Activated T-cell treated with anti-CD3 and anti-CD28 coated beads, Interleukin-2, amount 50 U/mL, for 72 hours (primary cell): ENCODE measurements around the gene MAP3K14. TPM values are rescaled to one million over a fixed set of nuclear protein-coding genes. Genes with fewer than 3 reads are reported as not detected.

Experiments
- ATAC-seq, 2 donors: fragments of 150-1000 bp; cut with Tn5 transposase; replicated peaks in 1 of 2; 2 replicates each; pipeline ENCODE4 v1.10.0; 2021; ENCODE audit warnings: moderate library complexity in 2 of 2, mild to moderate bottlenecking in 1 of 2
- DNase-seq, 2 donors: peaks; one replicate each; pipeline ENCODE4 v3.0.0; 2021 to 2022; ENCODE audit warnings: mixed read lengths in 1 of 2
- H3K27ac Mint-ChIP-seq: one replicate; pipeline ENCODE4 v1.8.0; 2022; ENCODE audit warnings: mild to moderate bottlenecking, moderate library complexity, mixed read lengths
- H3K27me3 Mint-ChIP-seq: one replicate; pipeline ENCODE4 v1.8.0; 2022; ENCODE audit warnings: low read depth, mixed read lengths
- H3K36me3 Mint-ChIP-seq, 2 donors: one replicate each; pipeline ENCODE4 v1.8.0; 2022; ENCODE audit warnings: mixed read lengths in 2 of 2, mild to moderate bottlenecking in 1 of 2; ENCODE audit not compliant: insufficient read depth in 2 of 2
- H3K4me1 Mint-ChIP-seq: one replicate; pipeline ENCODE4 v1.8.0; 2022; ENCODE audit warnings: low read depth, mixed read lengths
- H3K4me3 Mint-ChIP-seq, 2 donors: one replicate each; pipeline ENCODE4 v1.8.0; 2022; ENCODE audit warnings: mild to moderate bottlenecking in 2 of 2, mixed read lengths in 2 of 2, moderate library complexity in 2 of 2
- H3K9me3 Mint-ChIP-seq, 2 donors: one replicate each; pipeline ENCODE4 v1.8.0; 2022; ENCODE audit warnings: mixed read lengths in 2 of 2
- total RNA-seq, 2 donors: library from RNA; stranded (reverse); gene quantifications; one replicate each; pipeline ENCODE4 v1.2.3, GENCODE V29; 2022

The MAP3K14 gene
- total RNA-seq, 2 donors from 2014 or later, result 71.8 to 78.0 TPM

DNA sequence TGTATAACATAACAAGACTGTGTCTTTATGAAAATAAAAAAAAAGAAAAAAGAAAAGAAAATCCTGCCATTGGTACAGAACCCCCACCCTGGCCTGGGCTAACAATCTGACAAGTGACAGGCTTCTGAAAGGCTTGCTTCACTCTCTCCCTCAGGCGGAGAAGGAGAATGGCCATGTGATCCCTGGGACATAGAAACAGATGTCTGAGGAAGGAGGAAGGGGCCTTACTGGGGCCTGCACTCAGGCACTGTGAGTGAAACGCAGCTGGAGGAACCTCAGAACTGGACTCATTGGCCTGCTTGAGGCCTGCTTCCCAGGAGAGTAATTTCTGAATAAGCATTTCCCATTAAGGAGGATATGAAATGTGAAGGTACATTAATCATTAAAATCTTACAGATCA lies 17.5 kb downstream of the MAP3K14 start:
- Mint-ChIP-seq H3K27me3 (no peaks in the 10 kb centered on the region), H3K36me3 (peaks cover 18 to 36% of the 10 kb centered on the region in 2 donors), H3K27ac (peak overlapping the region; percentile 68), H3K4me3 (peak overlapping the region; percentile 5 to 16), H3K4me1 (peaks cover 100% of the 10 kb centered on the region), H3K9me3 (no peaks in the 10 kb centered on the region)
- DNase-seq (no peak), ATAC-seq (no peak)

DNA sequence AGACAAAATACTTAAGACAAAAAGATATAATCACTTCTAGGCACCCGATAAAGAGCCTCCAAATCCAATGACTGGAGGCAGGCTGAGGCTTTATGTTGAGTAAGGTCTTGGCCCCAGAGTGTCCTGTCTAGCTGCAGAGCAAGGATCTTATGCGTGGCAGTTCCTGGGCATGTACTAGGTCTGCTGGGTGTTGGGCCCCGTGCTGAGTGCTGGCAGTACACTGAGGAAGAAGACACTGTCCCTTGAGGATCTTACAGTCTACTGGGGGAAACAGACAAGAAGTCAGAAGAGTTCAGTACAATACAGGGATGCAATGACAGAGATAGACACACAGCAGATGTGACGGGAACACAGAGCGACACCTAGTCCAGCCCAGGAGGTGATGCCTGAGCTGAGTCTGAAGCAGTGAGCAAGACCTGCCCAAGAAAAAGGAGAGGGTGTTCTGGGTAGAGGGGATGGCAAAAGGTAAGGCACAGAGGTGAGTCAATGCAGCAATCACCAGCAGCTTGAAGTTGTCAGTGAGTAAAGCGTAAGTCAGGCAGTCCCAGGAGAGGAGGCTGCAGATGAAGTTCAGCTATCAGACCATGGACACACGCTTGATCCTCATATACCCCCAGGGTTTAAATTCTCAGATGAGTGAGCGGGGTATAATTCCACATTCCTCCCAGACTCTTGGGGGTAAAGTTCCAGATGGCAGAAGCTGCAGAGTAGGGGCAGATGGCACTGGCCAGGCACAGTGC lies 18.1 kb downstream of the MAP3K14 start:
- H3K4me3 Mint-ChIP-seq, result peak overlapping the region; percentile 48 to 73
- H3K36me3 Mint-ChIP-seq, result peaks cover 18 to 37% of the 10 kb centered on the region in 2 donors
- peak; percentile 28 to 51 for ATAC-seq
- H3K27me3 Mint-ChIP-seq, result no peaks in the 10 kb centered on the region
- H3K27ac Mint-ChIP-seq, result peak overlapping the region; percentile 68
- no peaks in the 10 kb centered on the region for H3K9me3 Mint-ChIP-seq
- peaks cover 100% of the 10 kb centered on the region for H3K4me1 Mint-ChIP-seq
- DNase-seq, result no peak

DNA sequence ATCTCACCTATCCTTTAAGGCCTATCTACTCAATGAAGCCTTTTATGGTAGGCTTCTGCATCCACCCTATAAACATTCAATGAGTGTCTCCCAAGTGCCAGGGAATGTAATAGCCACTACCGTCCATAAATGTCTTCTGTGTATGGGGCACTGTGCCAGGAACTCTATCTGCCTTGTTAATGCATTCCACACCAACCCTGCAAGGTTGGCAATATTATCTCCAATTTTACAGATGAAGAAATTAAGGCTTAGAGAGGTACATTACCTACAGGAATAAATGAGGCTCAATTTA lies 20.0 kb downstream of the MAP3K14 start:
- no peak for DNase-seq
- H3K36me3 Mint-ChIP-seq, result peaks cover 13 to 33% of the 10 kb centered on the region in 2 donors
- peak overlapping the region; percentile 68 for H3K27ac Mint-ChIP-seq
- H3K9me3 Mint-ChIP-seq, result no peaks in the 10 kb centered on the region
- peaks cover 97% of the 10 kb centered on the region for H3K4me1 Mint-ChIP-seq
- ATAC-seq, result no peak
- no peaks in the 10 kb centered on the region for H3K27me3 Mint-ChIP-seq
- peak overlapping the region; percentile 47 to 71 for H3K4me3 Mint-ChIP-seq

DNA sequence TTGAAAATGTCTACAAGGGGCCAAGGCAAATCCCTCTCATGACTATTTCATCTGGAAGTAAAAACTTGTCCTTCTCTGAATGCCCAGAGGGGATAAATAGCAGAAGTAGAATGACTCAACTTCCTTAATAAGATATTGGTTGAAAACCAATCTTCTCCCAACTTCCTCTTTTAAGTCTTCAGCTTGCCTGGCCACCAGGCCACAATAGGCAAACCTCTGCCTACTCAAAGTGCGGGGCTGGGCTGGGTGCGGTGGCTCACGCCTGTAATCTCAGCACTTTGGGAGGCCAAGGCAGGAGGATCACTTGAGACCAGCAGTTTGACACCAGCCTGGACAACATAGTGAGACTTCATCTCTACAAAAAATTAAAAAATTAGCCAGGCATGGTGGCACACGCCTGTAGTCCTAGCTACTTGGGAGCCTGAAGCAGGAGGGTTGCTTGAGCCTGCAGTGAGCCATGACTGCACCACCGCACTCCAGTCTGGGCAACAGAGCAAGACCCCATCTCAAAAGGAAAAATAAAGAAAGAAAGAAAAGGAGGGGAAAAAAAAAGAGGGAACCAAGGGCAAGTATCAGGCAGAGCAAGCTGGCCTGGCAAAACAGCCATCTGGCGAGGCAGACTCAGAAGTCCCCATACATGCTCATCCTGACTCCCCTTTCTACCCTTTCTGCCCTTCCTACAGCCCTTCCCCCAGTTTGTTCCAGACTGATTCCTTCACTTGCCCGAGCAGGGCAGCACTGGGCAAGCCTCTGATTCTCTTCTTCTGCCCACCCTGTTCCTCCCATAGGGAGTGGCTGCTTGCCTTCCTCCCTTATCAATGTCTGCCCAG lies 20.6 kb downstream of the MAP3K14 start:
- Mint-ChIP-seq H3K27ac (peak overlapping the region; percentile 68), H3K36me3 (peaks cover 13 to 32% of the 10 kb centered on the region in 2 donors), H3K9me3 (no peaks in the 10 kb centered on the region), H3K4me3 (peak overlapping the region; percentile 47 to 71), H3K4me1 (peaks cover 96% of the 10 kb centered on the region), H3K27me3 (no peaks in the 10 kb centered on the region)
- ATAC-seq, result no peak
- DNase-seq, result no peak

DNA sequence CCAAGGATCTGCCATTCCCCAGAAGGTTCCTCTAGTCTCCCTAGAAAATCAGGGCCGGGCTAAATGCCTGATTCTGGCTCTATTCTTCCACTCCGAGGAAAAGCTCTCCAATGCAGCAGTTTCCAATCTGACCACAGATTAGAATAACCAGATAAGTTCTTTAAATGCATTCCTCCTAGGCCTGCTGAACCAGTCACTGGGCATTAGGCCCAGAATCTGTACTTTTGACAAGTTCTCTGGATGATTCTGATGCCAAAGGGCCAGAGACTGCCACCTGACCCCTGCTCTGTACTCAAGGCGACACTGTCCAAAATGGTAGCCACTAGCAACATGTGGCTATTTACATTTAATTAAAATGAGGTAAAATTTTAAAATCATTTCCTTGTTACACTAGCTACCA lies 22.3 kb downstream of the MAP3K14 start:
- no peaks in the 10 kb centered on the region for H3K9me3 Mint-ChIP-seq
- peak overlapping the region; percentile 68 for H3K27ac Mint-ChIP-seq
- H3K27me3 Mint-ChIP-seq, result no peaks in the 10 kb centered on the region
- H3K4me3 Mint-ChIP-seq, result no peak overlapping the region
- H3K4me1 Mint-ChIP-seq, result peaks cover 79% of the 10 kb centered on the region
- H3K36me3 Mint-ChIP-seq, result peaks cover 12 to 38% of the 10 kb centered on the region in 2 donors
- DNase-seq, result no peak
- no peak for ATAC-seq

DNA sequence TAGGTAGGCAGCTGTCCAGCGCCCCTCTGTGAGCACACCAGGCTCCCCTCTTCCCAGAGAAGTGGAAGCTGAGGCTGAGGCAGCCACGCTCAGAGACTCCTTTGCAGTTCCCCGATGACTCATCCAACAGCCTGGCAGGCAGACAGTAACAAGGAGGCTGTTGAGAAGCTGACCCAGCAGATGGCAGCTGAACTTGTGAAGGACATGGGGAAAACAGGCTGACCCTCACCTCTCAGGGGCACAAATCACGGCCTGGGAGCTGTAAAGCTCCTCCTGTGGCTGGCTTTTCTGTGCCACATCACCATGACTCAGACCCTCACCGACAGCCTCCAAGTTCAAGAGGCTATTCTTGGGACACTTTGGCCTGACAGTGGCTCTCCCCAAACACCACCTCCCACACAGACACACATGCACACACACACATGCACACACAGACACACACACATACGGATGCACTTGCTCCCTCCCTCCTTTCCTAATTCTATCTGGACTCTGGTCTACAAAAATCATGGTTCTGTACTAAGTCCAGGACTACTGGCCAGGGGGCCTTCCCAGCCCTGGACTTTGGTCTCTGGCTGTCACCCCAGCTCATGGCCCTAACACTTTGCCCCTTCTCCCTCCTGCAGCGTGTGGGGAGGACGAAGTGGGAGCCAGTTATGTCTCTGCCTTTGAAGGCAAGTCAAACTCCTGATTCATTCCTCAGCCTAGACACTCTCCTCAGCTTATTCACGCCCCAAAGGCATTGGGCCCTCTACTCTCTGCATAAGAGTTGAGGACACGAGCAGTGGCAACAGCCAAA lies 23.2 kb downstream of the MAP3K14 start:
- ATAC-seq (peak; percentile 39 to 56), DNase-seq (peak in 1 of 2 donors; percentile 23)
- Mint-ChIP-seq H3K27ac (peak overlapping the region; percentile 84), H3K4me3 (peak overlapping the region in 1 of 2 donors; percentile 16), H3K9me3 (no peaks in the 10 kb centered on the region), H3K4me1 (peaks cover 70% of the 10 kb centered on the region), H3K36me3 (peaks cover 9 to 33% of the 10 kb centered on the region in 2 donors), H3K27me3 (no peaks in the 10 kb centered on the region)

DNA sequence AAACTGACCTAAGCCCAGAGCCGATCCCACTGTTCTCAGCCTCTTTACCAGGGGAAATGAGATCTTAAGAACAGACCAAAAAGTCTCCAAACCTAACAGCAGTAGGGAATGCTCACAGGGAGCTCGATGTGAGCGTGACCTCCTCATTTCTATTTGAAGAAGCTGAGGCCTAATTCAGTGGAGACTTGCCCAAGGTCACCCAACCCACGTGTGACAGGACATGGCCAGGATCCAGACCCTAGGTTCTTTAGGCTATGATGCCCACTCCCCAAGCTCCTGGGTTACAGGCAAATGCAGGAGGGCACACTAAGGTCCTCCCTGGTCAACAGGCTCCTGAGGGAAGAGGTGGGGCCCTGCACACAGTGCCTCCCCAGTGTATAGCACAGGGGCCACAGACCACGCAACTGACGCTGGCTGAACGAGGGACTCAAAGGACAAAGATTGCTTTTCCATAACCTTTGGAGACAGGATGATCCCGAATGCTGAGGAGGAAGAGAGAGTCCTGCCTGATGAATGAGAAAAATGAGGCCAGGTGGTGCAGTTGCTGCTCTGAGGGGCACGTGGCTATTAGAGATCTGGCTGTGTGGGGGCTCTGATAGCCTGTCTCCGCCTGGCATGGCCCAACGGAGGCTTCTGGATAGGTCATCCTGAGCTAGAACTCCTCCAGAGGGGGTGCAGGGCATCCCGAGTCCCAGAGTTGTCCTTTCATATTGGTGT lies 24.0 kb downstream of the MAP3K14 start:
- Mint-ChIP-seq H3K27me3 (no peaks in the 10 kb centered on the region), H3K4me1 (peaks cover 62% of the 10 kb centered on the region), H3K9me3 (no peaks in the 10 kb centered on the region), H3K4me3 (no peak overlapping the region), H3K36me3 (peaks cover 6 to 26% of the 10 kb centered on the region in 2 donors), H3K27ac (peak overlapping the region; percentile 84)
- ATAC-seq, result no peak
- DNase-seq, result no peak

DNA sequence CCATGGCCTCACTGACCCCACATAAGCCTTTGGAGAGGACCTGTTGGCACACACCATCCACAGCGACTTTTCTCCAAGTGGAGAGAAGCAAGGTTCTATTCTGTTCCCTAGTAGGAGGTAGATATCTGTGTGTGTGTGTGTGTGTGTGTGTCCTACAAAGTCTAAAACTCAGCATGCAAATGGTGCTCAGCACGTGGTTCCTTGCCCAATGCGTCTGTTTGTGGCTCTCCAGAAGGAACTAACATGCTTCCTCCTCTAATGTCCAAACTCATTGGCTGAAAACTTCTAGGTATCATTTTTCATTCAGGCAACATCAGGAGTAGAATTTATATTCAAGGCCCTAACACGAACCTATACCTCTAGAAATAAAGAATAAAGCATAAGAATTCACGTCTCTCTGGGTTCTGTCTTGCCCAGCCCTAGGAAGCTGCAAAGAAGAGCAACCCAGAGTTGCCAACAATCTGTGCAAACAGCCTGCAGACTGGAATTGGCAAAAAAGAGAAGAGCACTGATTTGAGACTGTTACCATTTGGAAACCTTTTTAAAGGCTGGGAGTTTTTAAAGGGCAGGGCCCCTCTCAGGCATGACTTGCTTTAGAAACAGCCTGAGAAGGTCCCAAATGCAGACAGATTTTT lies 25.5 kb downstream of the MAP3K14 start:
- no peaks in the 10 kb centered on the region for H3K27me3 Mint-ChIP-seq
- ATAC-seq (no peak), DNase-seq (no peak)
- H3K36me3 Mint-ChIP-seq, result peaks cover 3 to 21% of the 10 kb centered on the region in 2 donors
- H3K4me1 Mint-ChIP-seq, result peaks cover 51% of the 10 kb centered on the region
- H3K4me3 Mint-ChIP-seq, result no peak overlapping the region
- no peaks in the 10 kb centered on the region for H3K9me3 Mint-ChIP-seq
- peak overlapping the region; percentile 70 for H3K27ac Mint-ChIP-seq

DNA sequence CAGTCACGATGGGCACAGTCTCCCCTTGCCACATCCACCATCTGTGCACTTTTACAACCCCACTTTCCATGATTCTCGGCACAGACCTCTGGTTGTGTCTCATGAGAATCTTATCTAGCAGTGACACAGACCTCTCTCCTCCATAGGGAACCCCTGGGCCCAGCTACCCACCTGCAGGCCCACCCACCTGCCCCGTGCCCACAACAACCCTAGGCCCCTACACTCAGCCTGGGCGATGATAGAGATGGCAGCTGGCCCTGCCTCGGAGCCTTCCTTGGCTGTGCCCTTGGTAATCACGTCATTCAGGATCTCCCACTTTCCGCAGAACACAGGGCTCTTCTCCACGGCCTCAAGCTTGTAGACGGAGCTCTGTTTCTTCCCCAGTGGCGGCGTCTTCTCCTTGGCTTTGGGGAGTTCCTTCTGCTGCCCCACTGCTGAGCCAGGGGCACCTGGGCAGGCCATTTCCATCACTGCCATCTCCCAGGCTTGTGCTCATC lies 26.5 kb downstream of the MAP3K14 start:
- H3K27ac Mint-ChIP-seq, result no peak overlapping the region
- peaks cover 3 to 17% of the 10 kb centered on the region in 2 donors for H3K36me3 Mint-ChIP-seq
- peaks cover 41% of the 10 kb centered on the region for H3K4me1 Mint-ChIP-seq
- no peaks in the 10 kb centered on the region for H3K27me3 Mint-ChIP-seq
- DNase-seq, result no peak
- no peak overlapping the region for H3K4me3 Mint-ChIP-seq
- no peaks in the 10 kb centered on the region for H3K9me3 Mint-ChIP-seq
- ATAC-seq, result no peak

DNA sequence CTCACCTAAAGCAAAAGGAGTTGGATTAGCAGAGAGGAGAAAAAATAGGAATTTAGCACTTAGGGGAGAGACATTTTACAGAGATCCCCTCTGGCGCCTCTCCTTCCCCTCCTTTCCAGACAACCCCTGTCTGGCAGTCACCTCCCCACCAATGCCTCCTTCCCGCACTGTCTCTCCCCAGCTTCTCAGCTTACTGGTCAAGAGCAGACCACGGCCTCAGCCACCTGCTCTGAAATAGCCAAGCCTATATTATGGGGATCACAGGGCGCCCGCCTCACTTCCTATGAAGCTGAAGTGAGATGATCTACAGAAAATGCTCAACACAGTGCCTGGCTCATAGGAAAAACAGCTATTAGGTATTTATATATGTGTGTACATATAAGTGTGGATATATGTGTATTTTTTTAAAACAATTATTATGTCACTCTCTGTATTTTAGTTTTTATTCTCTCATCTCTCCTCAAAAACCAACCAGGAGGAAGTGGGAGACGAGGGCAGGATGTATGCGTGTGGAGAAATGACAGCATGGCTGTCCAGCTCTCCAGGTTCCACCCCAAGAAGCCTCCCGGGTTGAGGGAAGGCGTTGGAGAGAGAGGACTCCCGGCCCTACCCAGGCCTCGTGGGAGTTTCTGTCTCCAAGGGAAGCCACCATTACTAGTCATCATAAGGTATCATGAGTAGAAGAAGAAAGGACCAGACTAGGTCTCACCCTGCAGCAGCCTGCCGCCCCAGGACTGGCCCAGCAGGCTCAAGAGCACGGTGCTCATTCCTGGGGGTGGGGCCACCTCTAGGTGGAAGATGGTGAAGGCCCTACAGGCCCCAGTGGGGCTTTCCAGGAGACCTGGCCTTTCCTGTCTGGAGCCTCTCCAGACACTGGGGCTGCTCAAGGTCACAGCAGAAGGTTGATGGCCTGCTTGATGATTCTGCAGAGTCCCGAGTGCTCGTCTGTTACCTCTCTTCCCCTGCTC lies 27.2 kb downstream of the MAP3K14 start:
- Mint-ChIP-seq H3K4me1 (peaks cover 34% of the 10 kb centered on the region), H3K9me3 (no peaks in the 10 kb centered on the region), H3K4me3 (no peak overlapping the region), H3K27me3 (no peaks in the 10 kb centered on the region), H3K36me3 (peaks cover 9 to 19% of the 10 kb centered on the region in 2 donors), H3K27ac (peak overlapping the region; percentile 60)
- ATAC-seq (no peak), DNase-seq (no peak)

DNA sequence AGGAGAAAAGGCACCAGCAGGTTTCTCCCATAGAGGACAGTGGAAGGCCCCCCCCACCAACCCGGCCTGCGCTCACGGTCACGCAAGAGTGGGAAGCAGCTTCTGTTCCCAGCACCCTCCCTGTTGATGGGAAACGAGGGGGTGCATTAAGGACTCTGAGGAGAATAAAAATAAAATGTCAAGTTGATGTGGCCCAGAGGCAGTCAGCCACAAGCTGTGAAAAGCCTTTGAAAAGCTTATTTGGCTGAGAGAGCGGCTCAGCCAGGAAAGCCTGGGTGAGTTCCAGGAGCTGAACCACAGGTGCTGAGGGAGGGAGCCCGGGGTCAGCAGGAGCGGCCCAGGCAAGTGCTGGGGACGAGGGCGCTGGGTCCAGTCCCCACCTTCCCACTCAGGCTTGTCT lies 28.0 kb downstream of the MAP3K14 start:
- no peak overlapping the region for H3K27ac Mint-ChIP-seq
- no peaks in the 10 kb centered on the region for H3K27me3 Mint-ChIP-seq
- no peaks in the 10 kb centered on the region for H3K9me3 Mint-ChIP-seq
- DNase-seq (no peak), ATAC-seq (no peak)
- peaks cover 14 to 23% of the 10 kb centered on the region in 2 donors for H3K36me3 Mint-ChIP-seq
- peaks cover 34% of the 10 kb centered on the region for H3K4me1 Mint-ChIP-seq
- no peak overlapping the region for H3K4me3 Mint-ChIP-seq
